H1 (cell line): Measurements from ENCODE around the gene ASF1A. TPM values are rescaled to one million over a fixed set of nuclear protein-coding genes. Genes with fewer than 3 reads are reported as not detected.

Experiments
- CTCF ChIA-PET: fragments of 300-600 bp; sonication (Branson Sonifier 250); formaldehyde crosslinking; loops from one replicate; lab custom pipeline; 2021; ENCODE audit not compliant: partially characterized antibody; lab: Charles Lee
- POLR2A ChIA-PET: fragments of 300-600 bp; sonication (Branson Sonifier 250); formaldehyde crosslinking; loops from one replicate; lab custom pipeline; 2021; ENCODE audit warnings: inconsistent platforms; ENCODE audit not compliant: partially characterized antibody; lab: Charles Lee
- DNase-seq, 2 experiments: peaks; one replicate each; pipeline versions ENCODE4 v3.0.0 to v3.0.0-alpha.2; 2010 to 2022; ENCODE audit warnings: low spot score in 2 of 2, low read depth in 1 of 2, mixed read lengths in 1 of 2
- FAIRE-seq: peaks from 2 replicates; lab custom pipeline; 2011; peaks lifted over from hg19 to GRCh38; lab: Jason Lieb, UNC
- H2AFZ ChIP-seq: 2 replicates; pipeline ENCODE4 v1.8.1; 2012; ENCODE audit warnings: low read length, inconsistent platforms
- H2AK5ac ChIP-seq: 2 replicates; pipeline ENCODE4 v1.6.1; 2013; ENCODE audit warnings: low read depth, low read length
- H2BK120ac ChIP-seq: replicated peaks from 2 replicates; pipeline ENCODE3; 2013; ENCODE audit warnings: low read depth, low read length, inconsistent platforms
- H2BK12ac ChIP-seq: 2 replicates; pipeline ENCODE4 v1.6.1; 2013; ENCODE audit warnings: low read depth, low read length
- H2BK15ac ChIP-seq: 2 replicates; pipeline ENCODE4 v1.6.1; 2013; ENCODE audit warnings: low read length
- H2BK20ac ChIP-seq: 2 replicates; pipeline ENCODE4 v1.6.1; 2013; ENCODE audit warnings: low read length
- H2BK5ac ChIP-seq: 2 replicates; pipeline ENCODE4 v1.6.1; 2013; ENCODE audit warnings: low read depth, low read length
- H3K14ac ChIP-seq: 2 replicates; pipeline ENCODE4 v1.6.1; 2013; ENCODE audit warnings: inconsistent platforms; ENCODE audit not compliant: insufficient read length
- H3K18ac ChIP-seq: 2 replicates; pipeline ENCODE4 v1.6.1; 2013; ENCODE audit warnings: low read length; ENCODE audit errors: extremely low read depth
- H3K23ac ChIP-seq: 2 replicates; pipeline ENCODE4 v1.6.1; 2013; ENCODE audit warnings: inconsistent platforms; ENCODE audit not compliant: insufficient read length
- H3K23me2 ChIP-seq: 2 replicates; pipeline ENCODE4 v1.6.1; 2013; ENCODE audit warnings: low read depth, low read length
- H3K27ac ChIP-seq: 2 replicates; pipeline ENCODE4 v1.6.1; 2011; ENCODE audit warnings: low read depth, low read length, inconsistent platforms
- H3K27me3 ChIP-seq, 4 experiments: replicated peaks in 1 of 4; 1 replicate in 1 of 4; 2 replicates in 3 of 4; pipeline versions ENCODE4 v1.6.1 to v1.8.1; 2011 to 2013; ENCODE audit warnings: low read length in 3 of 4, mild to moderate bottlenecking in 3 of 4, inconsistent platforms in 2 of 4, mixed read lengths in 2 of 4, moderate library complexity in 1 of 4; ENCODE audit not compliant: control insufficient read depth in 3 of 4, insufficient read depth in 3 of 4; ENCODE audit errors: extremely low read depth in 1 of 4
- H3K36me3 ChIP-seq, 4 experiments: 2 replicates each; pipeline versions ENCODE4 v1.6.1 to v1.8.1; 2011 to 2013; ENCODE audit warnings: mild to moderate bottlenecking in 4 of 4, low read length in 3 of 4, moderate library complexity in 2 of 4, control low read depth in 1 of 4, inconsistent platforms in 1 of 4; ENCODE audit not compliant: insufficient read depth in 4 of 4, control insufficient read depth in 2 of 4
- H3K4ac ChIP-seq: replicated peaks from 2 replicates; pipeline ENCODE3; 2013; ENCODE audit warnings: low read length, low read depth, mixed read lengths, inconsistent platforms; ENCODE audit not compliant: insufficient read length
- H3K4me1 ChIP-seq, 4 experiments: replicated peaks in 1 of 4; 1 replicate in 1 of 4; 2 replicates in 3 of 4; pipeline versions ENCODE4 v1.6.1 to v1.8.1; 2011 to 2013; ENCODE audit warnings: low read length in 3 of 4, inconsistent platforms in 2 of 4, mixed read lengths in 1 of 4; ENCODE audit not compliant: insufficient read depth in 4 of 4, control insufficient read depth in 3 of 4
- H3K4me2 ChIP-seq, 2 experiments: 2 replicates each; pipeline versions ENCODE4 v1.6.1 to v1.8.1; 2011 to 2013; ENCODE audit warnings: low read depth in 2 of 2, low read length in 2 of 2, control low read depth in 1 of 2, inconsistent platforms in 1 of 2, mild to moderate bottlenecking in 1 of 2; ENCODE audit not compliant: insufficient read depth in 1 of 2
- H3K4me3 ChIP-seq, 4 experiments: fragments of 200-600, 300-600 bp in 1 of 4; sonication (generic), shearing (Covaris generic), sonication (Bioruptor Twin) in 1 of 4; 2 replicates each; pipeline versions ENCODE4 v1.5.1 to v1.8.1; 2011 to 2016; ENCODE audit warnings: low read length in 4 of 4, low read depth in 3 of 4, control low read depth in 2 of 4, inconsistent platforms in 2 of 4, mild to moderate bottlenecking in 2 of 4, mixed read lengths in 1 of 4, moderate library complexity in 1 of 4; ENCODE audit not compliant: insufficient read depth in 2 of 4; ENCODE audit errors: extremely low read depth in 1 of 4
- H3K56ac ChIP-seq: replicated peaks from 2 replicates; pipeline ENCODE3; 2013; ENCODE audit warnings: low read depth, mild to moderate bottlenecking, mixed read lengths, low read length, inconsistent platforms; ENCODE audit not compliant: insufficient read length
- H3K79me1 ChIP-seq: 2 replicates; pipeline ENCODE4 v1.6.1; 2013; ENCODE audit warnings: low read depth, low read length, control low read depth
- H3K79me2 ChIP-seq, 2 experiments: 2 replicates each; pipeline versions ENCODE4 v1.6.1 to v1.8.1; 2012 to 2013; ENCODE audit warnings: low read length in 2 of 2, mild to moderate bottlenecking in 2 of 2, inconsistent platforms in 1 of 2; ENCODE audit not compliant: insufficient read depth in 2 of 2, control insufficient read depth in 1 of 2
- H3K9ac ChIP-seq, 4 experiments: replicated peaks in 1 of 4; 1 replicate in 1 of 4; 2 replicates in 3 of 4; pipeline versions ENCODE4 v1.6.1 to v1.8.1; 2011 to 2013; ENCODE audit warnings: low read depth in 3 of 4, low read length in 3 of 4, control low read depth in 2 of 4, mild to moderate bottlenecking in 2 of 4, moderate library complexity in 2 of 4, inconsistent platforms in 1 of 4; ENCODE audit errors: extremely low read depth in 1 of 4
- H3K9me3 ChIP-seq, 2 experiments: 2 replicates each; pipeline versions ENCODE4 v1.6.1 to v1.8.1; 2012 to 2013; ENCODE audit warnings: mild to moderate bottlenecking in 2 of 2, moderate library complexity in 2 of 2, control low read depth in 1 of 2, inconsistent platforms in 1 of 2, low read depth in 1 of 2, low read length in 1 of 2, mixed read lengths in 1 of 2; ENCODE audit not compliant: insufficient read depth in 2 of 2
- H4K20me1 ChIP-seq, 2 experiments: replicated peaks in 1 of 2; 2 replicates each; pipeline versions ENCODE3 to v1.8.1; 2011 to 2013; ENCODE audit warnings: inconsistent platforms in 2 of 2, low read length in 2 of 2, mild to moderate bottlenecking in 1 of 2; ENCODE audit not compliant: insufficient read depth in 2 of 2, control insufficient read depth in 1 of 2
- H4K5ac ChIP-seq: 2 replicates; pipeline ENCODE4 v1.6.1; 2013; ENCODE audit warnings: low read length, low read depth, mixed read lengths, inconsistent platforms; ENCODE audit not compliant: insufficient read length
- H4K8ac ChIP-seq: 2 replicates; pipeline ENCODE4 v1.8.0; 2013; ENCODE audit warnings: mild to moderate bottlenecking, moderate library complexity, low read length, inconsistent platforms; ENCODE audit not compliant: insufficient read depth; ENCODE audit errors: extremely low read depth
- H4K91ac ChIP-seq: replicated peaks from 2 replicates; pipeline ENCODE3; 2013; ENCODE audit warnings: low read length, mixed read lengths, inconsistent platforms; ENCODE audit not compliant: insufficient read length
- CBX8 ChIP-seq: fragments of 300-800, 300-1000 bp; sonication (generic); IDR thresholded peaks from 2 replicates; pipeline ENCODE4 v1.7.1; 2016; ENCODE audit warnings: low read depth, low read length, borderline replicate concordance
- KDM5A ChIP-seq: fragments of 200-600 bp; IDR thresholded peaks from 2 replicates; pipeline ENCODE4 v1.7.1; 2012; ENCODE audit warnings: mild to moderate bottlenecking, low read length, inconsistent platforms, mixed read lengths
- WGBS, 2 experiments: shearing (Covaris generic) in 1 of 2; methylation state at CpG; one replicate each; pipeline versions ENCODE4 v1.1.6 to v1.1.7; 2013 to 2015; ENCODE audit warnings: low lambda C conversion rate in 2 of 2, mixed read lengths in 2 of 2, inconsistent platforms in 1 of 2, low coverage in 1 of 2, missing lambda C conversion rate in 1 of 2; ENCODE audit not compliant: insufficient replicate concordance in 2 of 2, insufficient coverage in 1 of 2, insufficient read length in 1 of 2; ENCODE audit errors: extremely low coverage in 1 of 2, missing lambda C conversion rate in 1 of 2; 5-methylcytosine and 5-hydroxymethylcytosine counted together
- polyA plus RNA-seq, 7 experiments: library from polyadenylated mRNA; depleted of rRNA in 3 of 7; stranded (reverse) in 5 of 7; unstranded in 2 of 7; fragments of >200 nt in 5 of 7; fragments of 200-250 nt in 2 of 7; gene quantifications; 1 replicate in 5 of 7; 2 replicates in 1 of 7; 4 replicates in 1 of 7; pipeline versions ENCODE4 v1.2.1 to v1.2.3, GENCODE V29; 2011 to 2013; ENCODE audit warnings: missing spikeins in 2 of 7, mixed read lengths in 2 of 7
- total RNA-seq: library from RNA; stranded (reverse); fragmentation: NEBNext Ultra II Directional; extraction: Animal tissue kit (Norgen Biotek cat#: 25700); gene quantifications from 2 replicates; pipeline ENCODE4 v1.2.1, GENCODE V29; 2021

ASF1A gene
- total and polyA plus RNA-seq, 2 of the 8 experiments (the other 6 are each of a cell fraction or from before 2014, with no cell fraction given), result 11.4 to 50.2 TPM

DNA sequence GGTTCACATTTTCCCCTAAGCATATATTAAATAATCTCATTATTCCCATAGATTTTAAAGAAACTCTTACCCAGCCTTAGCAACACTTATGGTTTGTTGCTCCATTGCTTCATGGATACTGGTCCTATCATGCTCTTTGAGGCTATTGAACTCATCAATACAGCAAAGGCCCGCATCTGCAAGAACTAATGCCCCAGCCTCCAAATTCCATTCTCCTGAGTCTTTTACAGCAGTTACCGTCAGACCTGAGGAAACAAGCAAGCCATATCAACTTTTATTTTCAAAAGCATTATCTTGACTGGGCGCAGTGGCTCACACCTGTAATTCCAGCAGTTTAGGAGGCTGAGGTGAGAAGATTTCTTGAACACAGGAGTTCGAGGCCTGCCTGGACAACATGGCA, 37.7 kb upstream of the ASF1A start:
- Histone ChIP-seq H3K18ac (no peak overlapping the region), H2AK5ac (no peak overlapping the region), H2BK5ac (no peak overlapping the region), H2BK20ac (no peak overlapping the region), H2BK15ac (no peak overlapping the region), H3K27ac (no peak overlapping the region), H4K91ac (no peak overlapping the region), H3K23ac (no peak overlapping the region), H3K4me2 (no peak overlapping the region), H3K4me3 (no peak overlapping the region), H3K79me1 (no peaks in the 10 kb centered on the region), H4K20me1 (no peaks in the 10 kb centered on the region), H3K9me3 (no peaks in the 10 kb centered on the region), H3K23me2 (no peaks in the 10 kb centered on the region), H3K27me3 (no peaks in the 10 kb centered on the region), H3K79me2 (no peaks in the 10 kb centered on the region), H3K4ac (no peak overlapping the region), H3K14ac (no peak overlapping the region), H4K8ac (no peak overlapping the region), H2BK12ac (no peak overlapping the region), H3K56ac (no peak overlapping the region), H3K36me3 (no peaks in the 10 kb centered on the region), H4K5ac (no peak overlapping the region), H2BK120ac (no peak overlapping the region), H3K4me1 (peaks cover 0 to 3% (median 0%) of the 10 kb centered on the region in 4 experiments; a peak in 2 of 7 replicates), H2AFZ (no peak overlapping the region), H3K9ac (no peak overlapping the region)
- ChIA-PET CTCF (interaction anchor here (0.9 to 1.1 kb wide), 2 partner anchors 26 to 172 kb away, joined by 3 to 4 read pairs; no protein-coding TSS in a partner anchor), POLR2A (no interaction called here)
- WGBS, 2 experiments, result 82% methylated on average over 4 of the region's 4 CpGs; no CpG with 5 or more reads in 1 of the 2 experiments
- no peak for FAIRE-seq
- no peak for DNase-seq
- TF ChIP-seq KDM5A, result no peak
- no peak for TF ChIP-seq CBX8
